WTC11 (cell line): ENCODE results near the gene ENTPD6.

Experiments used
- CREM ChIP-seq: sonication (generic); formaldehyde crosslinking; IDR thresholded peaks from 2 replicates; pipeline ENCODE4 v1.8.1; 2022; ENCODE audit warnings: mild to moderate bottlenecking, missing genetic modification reagents, moderate library complexity
- CTCF ChIP-seq: fragments of 200-600 bp; IDR thresholded peaks from 2 replicates; pipeline ENCODE4 v1.8.0; 2022; ENCODE audit warnings: antibody characterized with exemption
- MAX ChIP-seq: sonication (generic); formaldehyde crosslinking; IDR thresholded peaks from 2 replicates; pipeline ENCODE4 v1.8.0; 2022; ENCODE audit warnings: mild to moderate bottlenecking, missing genetic modification reagents
- RELA ChIP-seq: sonication (generic); formaldehyde crosslinking; IDR thresholded peaks from 2 replicates; pipeline ENCODE4 v1.8.1; 2022; ENCODE audit warnings: missing genetic modification reagents, mild to moderate bottlenecking, borderline replicate concordance
- TCF7 ChIP-seq: sonication (generic); formaldehyde crosslinking; IDR thresholded peaks from 2 replicates; pipeline ENCODE4 v1.8.0; 2022; ENCODE audit warnings: mild to moderate bottlenecking, low read depth, missing genetic modification reagents, moderate library complexity
- ZBTB43 ChIP-seq: sonication (generic); formaldehyde crosslinking; IDR thresholded peaks from 2 replicates; pipeline ENCODE4 v1.8.1; 2023; ENCODE audit warnings: mild to moderate bottlenecking, missing genetic modification reagents
- ZNF317 ChIP-seq: sonication (generic); formaldehyde crosslinking; IDR thresholded peaks from 2 replicates; pipeline ENCODE4 v1.8.1; 2023; ENCODE audit warnings: low read depth, mild to moderate bottlenecking, moderate library complexity, missing genetic modification reagents, borderline replicate concordance

GRCh38 chr20:25204550-25205276, 9.2 kb downstream of the ENTPD6 start:
- TF ChIP-seq CTCF (no peak), ZNF317 (CRISPR knock-in tag) (no peak), RELA (CRISPR knock-in tag) (no peak), ZBTB43 (CRISPR knock-in tag) (no peak), CREM (CRISPR knock-in tag) (no peak), MAX (CRISPR knock-in tag) (no peak), TCF7 (CRISPR knock-in tag) (no peak)
